ENCODE measurements around the gene NUDT6.

Gene NUDT6

DNA sequence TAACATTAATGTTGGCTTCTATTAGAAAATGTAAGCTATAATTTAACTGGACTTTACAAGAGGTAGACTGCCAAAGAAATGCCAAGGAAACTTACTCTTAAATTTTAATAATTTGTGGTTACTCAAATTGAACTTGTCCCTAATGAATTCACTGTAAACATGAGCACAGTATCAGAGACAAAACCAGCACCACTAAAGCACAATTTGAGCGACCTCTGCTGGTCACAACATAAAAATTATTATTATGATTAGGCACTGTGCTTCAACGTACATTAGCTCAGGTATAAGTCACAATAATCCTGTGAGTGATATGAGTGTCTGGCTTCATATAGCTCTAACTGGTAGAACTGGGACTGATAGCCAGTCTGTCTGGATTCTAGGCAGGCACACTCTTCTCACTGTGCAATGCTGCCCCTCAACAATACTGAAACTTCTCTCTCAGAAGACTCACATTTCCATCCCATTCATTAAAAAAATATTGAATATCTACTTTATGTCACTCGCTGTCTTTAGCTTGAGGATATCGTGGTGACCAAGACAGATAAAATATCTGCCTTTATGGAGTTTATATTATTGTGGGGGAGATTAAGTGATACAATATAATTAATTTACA is 8.0 kb downstream of the NUDT6 start:
- no peak for DNase-seq (ENCODE audit: low read depth)

DNA sequence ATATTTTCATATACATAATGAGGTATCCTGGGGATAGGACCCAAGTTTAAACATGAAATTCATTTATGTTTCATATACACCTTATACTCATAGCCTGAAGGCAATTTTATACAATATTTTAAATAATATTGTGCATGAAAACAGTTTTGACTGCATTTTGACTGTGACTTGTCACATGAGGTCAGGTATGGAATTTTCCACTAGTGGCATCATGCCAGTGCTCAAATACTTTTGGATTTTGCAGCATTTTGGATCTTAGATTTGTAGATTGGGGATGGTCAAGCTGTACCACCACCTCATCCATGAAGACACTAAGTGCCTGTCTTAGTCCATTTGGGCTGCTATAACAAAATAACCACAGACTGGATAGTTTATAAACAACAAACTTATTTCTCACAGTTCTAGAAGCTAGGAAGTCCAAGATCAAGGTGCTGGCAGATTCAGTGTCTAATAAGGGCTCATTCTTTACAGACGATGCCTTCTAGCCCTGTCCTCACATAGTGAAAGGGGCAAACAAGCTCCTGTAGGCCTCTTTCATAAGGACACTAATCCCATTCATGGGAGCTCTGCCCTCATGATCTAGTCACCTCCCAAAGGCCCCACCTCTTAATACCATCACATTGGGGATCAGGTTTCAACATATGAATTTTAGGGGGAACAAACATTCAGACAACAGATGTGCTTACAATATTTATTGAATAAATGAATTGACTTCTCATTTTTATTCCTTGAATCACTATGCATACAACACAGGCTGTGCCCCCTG is 9.4 kb downstream of the NUDT6 start:
- no peak for DNase-seq (ENCODE audit: low read depth)

DNA sequence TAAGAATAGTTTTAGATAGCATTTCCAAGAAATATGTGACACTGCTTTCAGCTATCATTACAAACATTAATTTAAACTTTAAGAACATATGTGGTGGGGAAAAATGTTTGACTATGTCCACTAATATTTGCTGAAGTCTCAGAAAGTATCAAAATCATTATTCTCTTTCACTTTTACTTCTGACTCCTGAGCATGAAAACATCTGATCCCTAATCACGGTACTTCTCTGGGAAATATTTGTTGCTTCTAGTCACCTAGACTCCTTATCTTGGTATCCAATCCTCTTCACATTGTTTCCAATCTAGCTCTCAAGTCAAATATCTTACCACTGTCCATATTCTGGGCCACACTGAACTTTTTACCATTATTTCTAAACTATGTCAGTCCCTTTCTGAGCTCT is 10.8 kb downstream of the NUDT6 start:
- no peak for DNase-seq (ENCODE audit: low read depth)

- no peak for DNase-seq (ENCODE audit: low read depth)
These were observed 12.7 kb downstream of the NUDT6 start for GRCh38 chr4:122909683-122910082.

DNA sequence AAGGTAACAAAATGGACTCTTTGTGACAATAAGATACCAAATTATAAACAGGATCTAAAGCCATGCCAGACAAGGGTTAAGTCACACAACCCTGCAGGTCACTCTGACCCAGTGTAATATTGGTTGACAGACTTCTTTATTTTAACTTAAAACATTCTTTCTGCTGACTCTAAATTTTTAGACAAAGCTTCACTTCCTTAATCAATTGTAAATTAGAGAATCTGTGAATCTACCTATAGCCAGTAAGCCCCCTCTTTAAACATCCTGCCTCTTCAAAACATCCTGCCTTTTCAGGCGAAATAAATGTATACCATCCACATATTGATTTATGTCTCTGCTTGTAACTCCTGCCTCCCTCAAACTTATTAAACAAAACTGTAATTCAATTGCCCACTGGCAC is 14.2 kb downstream of the NUDT6 start:
- DNase-seq (ENCODE audit: low read depth), result no peak

DNA sequence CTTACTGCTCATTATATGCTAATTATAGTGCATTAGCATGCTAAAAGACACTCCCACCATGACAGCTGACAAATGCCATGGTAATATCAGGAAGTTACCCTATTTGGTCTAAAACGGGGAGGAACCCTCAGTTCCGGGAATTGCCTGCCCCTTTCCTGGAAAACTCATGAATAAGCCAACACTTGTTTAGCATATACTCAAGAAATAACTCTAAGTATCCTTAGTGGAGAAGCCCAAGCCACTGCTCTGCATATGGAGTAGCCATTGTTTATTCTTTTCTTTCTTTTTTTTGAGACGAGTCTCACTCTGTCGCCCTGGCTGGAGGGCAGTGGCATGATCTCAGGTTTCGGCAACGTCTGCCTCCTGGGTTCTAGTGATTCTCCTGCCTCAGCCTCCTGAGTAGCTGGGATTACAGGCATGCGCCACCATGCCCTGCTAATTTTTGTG is 15.5 kb downstream of the NUDT6 start:
- no peak for DNase-seq (ENCODE audit: low read depth)

- no peak for DNase-seq (ENCODE audit: low read depth)
These were observed 18.6 kb downstream of the NUDT6 start for GRCh38 chr4:122903766-122904288.

DNA sequence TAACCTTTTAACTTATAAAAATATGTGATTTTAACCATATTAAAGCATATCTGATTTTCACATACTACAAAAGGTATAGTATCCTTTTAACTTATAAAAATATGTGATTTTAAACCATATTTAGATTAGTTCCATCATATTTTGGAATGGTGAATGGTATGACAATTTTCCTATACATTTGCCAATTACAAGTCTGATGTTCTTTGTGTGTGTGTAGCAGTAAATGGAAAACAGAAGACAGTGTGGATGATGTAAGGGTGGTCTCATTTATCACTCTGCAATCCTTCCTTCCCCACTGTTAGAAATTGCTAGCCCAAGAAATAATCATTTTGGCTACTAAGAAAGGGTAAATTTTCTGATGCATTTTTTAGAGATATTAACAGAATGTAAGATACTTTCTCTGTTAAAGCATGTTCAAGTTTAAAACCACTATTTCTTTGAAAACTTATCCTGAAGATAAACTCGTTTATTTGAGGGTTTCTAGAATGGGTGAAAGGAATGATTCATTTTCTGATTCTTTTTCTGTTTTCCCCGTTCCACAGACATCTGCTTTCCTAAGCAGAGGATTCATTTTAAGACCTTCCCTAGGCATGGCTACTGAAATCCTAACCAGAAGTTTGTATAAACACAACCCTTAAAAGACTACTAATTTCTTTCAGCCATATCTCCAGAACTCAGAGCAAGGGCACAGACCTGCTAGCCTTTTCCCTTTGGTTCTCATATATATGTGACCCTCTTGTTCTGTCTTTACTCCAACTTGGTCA is 21.0 kb downstream of the NUDT6 start:
- DNase-seq (ENCODE audit: low read depth), result no peak

DNA sequence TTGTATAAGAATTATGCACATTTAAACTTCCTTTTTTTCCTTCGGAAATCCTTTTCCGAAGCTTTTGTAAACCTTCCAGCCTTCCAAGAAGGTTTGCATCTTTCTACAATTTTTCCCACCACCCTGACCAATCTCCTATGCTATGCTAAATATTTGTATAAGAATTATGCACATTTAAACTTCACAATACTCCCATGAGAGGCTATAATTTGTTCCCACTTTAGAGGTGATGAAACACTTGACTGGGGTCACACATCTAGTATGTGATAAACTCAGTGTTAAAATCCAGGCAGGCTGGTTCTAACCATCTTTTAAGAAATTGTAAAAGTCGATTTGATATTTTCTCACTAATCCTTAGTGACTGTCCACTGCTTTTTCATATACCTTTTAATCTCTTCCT is 22.1 kb downstream of the NUDT6 start:
- no peak for DNase-seq (ENCODE audit: low read depth)

DNA sequence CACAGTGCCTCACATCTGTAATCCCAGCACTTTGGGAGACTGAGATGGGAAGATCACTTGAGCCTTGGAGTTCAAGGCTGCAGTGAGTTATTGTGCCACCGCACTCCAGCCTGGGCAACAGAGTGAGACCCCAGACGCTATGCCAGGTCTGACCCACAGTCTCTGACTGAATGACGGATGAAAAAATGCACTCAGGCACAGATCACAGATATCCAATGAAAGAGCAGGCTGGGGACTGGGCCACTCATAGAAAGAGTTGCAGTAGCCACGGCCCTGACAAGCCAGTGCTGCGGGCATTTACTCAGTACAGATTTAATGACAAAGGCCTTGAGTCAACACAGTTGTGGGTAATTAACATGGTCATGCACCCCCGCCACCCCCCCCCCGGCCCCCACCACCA is 22.7 kb downstream of the NUDT6 start:
- DNase-seq (ENCODE audit: low read depth), result no peak

- DNase-seq (ENCODE audit: low read depth), result peak; percentile 83
These were observed 23.8 kb downstream of the NUDT6 start for GRCh38 chr4:122898370-122899150.

- DNase-seq (ENCODE audit: low read depth), result no peak
These were observed 26.1 kb downstream of the NUDT6 start for GRCh38 chr4:122896270-122896669.

DNA sequence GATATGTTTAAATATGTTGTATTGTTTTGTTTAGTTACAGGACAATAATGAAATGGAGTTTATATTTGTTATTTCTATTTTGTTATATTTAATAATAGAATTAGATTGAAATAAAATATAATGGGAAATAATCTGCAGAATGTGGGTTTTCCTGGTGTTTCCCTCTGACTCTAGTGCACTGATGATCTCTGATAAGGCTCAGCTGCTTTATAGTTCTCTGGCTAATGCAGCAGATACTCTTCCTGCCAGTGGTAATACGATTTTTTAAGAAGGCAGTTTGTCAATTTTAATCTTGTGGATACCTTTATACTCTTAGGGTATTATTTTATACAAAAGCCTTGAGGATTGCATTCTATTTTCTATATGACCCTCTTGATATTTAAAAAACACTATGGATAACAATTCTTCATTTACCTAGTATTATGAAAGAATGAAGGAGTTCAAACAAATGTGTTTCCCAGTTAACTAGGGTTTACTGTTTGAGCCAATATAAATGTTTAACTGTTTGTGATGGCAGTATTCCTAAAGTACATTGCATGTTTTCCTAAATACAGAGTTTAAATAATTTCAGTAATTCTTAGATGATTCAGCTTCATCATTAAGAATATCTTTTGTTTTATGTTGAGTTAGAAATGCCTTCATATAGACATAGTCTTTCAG is 26.9 kb downstream of the NUDT6 start:
- DNase-seq (ENCODE audit: low read depth), result no peak

DNA sequence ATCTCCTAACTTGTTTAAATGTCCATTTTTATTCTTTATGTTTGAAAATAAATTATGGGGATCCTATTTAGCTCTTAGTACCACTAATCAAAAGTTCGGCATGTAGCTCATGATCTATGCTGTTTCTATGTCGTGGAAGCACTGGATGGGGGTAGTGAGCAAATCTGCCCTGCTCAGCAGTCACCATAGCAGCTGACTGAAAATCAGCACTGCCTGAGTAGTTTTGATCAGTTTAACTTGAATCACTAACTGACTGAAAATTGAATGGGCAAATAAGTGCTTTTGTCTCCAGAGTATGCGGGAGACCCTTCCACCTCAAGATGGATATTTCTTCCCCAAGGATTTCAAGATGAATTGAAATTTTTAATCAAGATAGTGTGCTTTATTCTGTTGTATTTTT is 27.6 kb downstream of the NUDT6 start:
- DNase-seq (ENCODE audit: low read depth), result no peak

DNA sequence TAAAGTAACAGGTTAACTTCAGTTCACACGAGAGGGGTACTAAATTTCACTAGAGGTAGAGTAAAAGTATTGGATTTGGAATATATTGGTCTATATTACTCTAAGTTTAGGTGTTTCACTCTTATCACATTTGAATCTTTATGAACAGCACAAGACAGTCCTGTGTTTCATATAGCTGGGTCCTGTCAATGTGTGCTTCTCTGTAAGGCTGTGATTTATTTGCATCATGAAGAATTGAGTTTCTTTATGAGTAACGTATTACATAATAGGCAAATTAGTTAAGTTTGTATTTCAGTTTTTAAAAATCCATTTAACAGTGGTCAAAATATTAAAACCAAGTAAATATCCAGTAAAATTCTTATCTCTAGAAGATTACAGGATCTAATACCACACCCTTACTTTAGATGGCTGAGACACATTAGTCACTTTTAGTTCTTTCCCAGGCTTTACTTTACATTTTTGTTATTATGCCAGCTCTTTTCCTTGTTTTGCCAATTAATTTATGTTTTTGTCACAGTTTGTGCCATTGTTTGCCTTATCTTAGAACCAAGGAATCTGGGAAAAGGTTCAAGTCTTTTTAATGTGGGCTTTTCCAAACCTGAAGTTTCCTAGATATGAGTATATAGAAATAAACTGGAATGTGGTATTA is 32.1 kb downstream of the NUDT6 start:
- no peak for DNase-seq (ENCODE audit: low read depth)

- DNase-seq (ENCODE audit: low read depth), result no peak
These were observed 32.7 kb downstream of the NUDT6 start for GRCh38 chr4:122889726-122890125.

- DNase-seq (ENCODE audit: low read depth), result no peak
These were observed 37.9 kb downstream of the NUDT6 start for GRCh38 chr4:122884499-122884898.

GRCh38 chr4:122882857-122883735 is 39.3 kb downstream of the NUDT6 start:
- DNase-seq (ENCODE audit: low read depth), result peak; percentile 47

DNA sequence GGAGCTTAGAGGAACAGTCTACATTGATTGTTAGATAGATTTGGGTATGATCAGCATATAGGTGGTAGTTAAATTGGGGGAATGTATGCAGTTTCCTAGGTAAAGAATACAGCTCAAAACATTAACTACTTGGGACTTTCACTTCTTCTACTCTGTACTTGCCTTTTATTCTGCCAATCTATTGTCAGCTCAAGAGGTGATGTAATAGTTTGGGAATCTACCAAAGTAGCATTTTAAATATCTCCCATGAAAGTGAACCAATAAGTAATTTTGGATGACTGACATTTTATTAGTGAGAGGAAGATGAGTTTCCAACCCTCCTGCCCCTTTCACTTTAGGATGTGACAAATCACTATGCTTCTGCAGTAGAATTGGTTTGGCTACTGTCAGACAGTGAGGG is 43.4 kb downstream of the NUDT6 start:
- DNase-seq (ENCODE audit: low read depth), result no peak

DNA sequence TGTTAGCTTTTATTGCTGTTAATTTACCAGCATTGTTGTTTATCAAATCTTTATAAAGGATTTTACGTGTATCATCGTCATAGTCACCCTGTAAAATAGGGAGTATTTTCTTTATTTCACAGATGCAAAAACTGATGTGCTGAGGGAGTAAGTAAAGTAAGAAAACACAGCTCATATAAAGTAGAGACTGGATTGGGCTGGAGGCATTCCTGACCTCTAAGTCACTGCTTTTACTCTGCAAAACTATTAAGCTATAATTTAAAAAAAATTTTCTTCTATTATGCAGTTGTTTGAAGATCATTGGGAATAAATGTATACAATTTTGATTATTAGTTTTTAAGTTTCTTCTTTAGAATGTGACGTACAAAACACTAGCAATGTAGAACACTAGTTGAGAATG is 45.9 kb downstream of the NUDT6 start:
- DNase-seq (ENCODE audit: low read depth), result no peak
